Heart left ventricle (tissue), 16 donors: Measurements from ENCODE around the gene OPN4. TPM values are rescaled to one million over a fixed set of nuclear protein-coding genes. Genes with fewer than 3 reads are reported as not detected.

Experiments used
- ATAC-seq, 4 donors: fragments of 200-7000 bp; cut with Tn5 transposase; one replicate each; pipeline ENCODE4 v1.9.1; 2020 to 2022; ENCODE audit warnings: moderate library complexity in 4 of 4, mild to moderate bottlenecking in 3 of 4, moderate number of reproducible peaks in 1 of 4
- DNase-seq, 5 donors: peaks; one replicate each; pipeline ENCODE4 v3.0.0-alpha.2; 2020
- H3K27ac ChIP-seq, 12 donors: fragments of 200-600 bp; sonication (generic) in 4 of 12; one replicate each; pipeline versions ENCODE4 v1.5.0 to v1.8.0; 2016 to 2022; ENCODE audit warnings: mild to moderate bottlenecking in 2 of 12
- H3K27me3 ChIP-seq, 9 donors: fragments of 200-600 bp; sonication (generic) in 2 of 9; one replicate each; pipeline versions ENCODE4 v1.5.1 to v1.8.0; 2016 to 2022; ENCODE audit warnings: mild to moderate bottlenecking in 3 of 9
- H3K36me3 ChIP-seq, 9 donors: fragments of 200-600 bp; sonication (generic) in 2 of 9; one replicate each; pipeline versions ENCODE4 v1.5.0 to v1.8.0; 2018 to 2022; ENCODE audit warnings: mild to moderate bottlenecking in 2 of 9
- H3K4me1 ChIP-seq, 12 donors: fragments of 200-600 bp; sonication (generic) in 4 of 12; one replicate each; pipeline versions ENCODE4 v1.5.0 to v1.8.0; 2016 to 2022; ENCODE audit warnings: mild to moderate bottlenecking in 3 of 12
- H3K4me3 ChIP-seq, 12 donors: fragments of 200-600 bp; sonication (generic) in 4 of 12; one replicate each; pipeline versions ENCODE4 v1.5.0 to v1.8.0; 2017 to 2022; ENCODE audit warnings: mild to moderate bottlenecking in 9 of 12, moderate library complexity in 4 of 12
- H3K9me3 ChIP-seq, 12 donors: fragments of 200-600 bp; sonication (generic) in 4 of 12; one replicate each; pipeline versions ENCODE4 v1.5.0 to v1.8.0; 2016 to 2022; ENCODE audit warnings: mild to moderate bottlenecking in 1 of 12
- POLR2A ChIP-seq, 2 donors: fragments of 450-650 bp; IDR thresholded peaks; one replicate each; pipeline ENCODE4 v1.6.1; 2017; ENCODE audit warnings: antibody characterized with exemption in 2 of 2, mild to moderate bottlenecking in 2 of 2, moderate library complexity in 2 of 2
- WGBS, 4 donors: extraction: QIAGEN DNeasy Blood & Tissue Kit in 2 of 4; methylation state at CpG; one replicate each; pipeline versions ENCODE4 v1.1.5 to v1.1.7; 2013 to 2018; 5-methylcytosine and 5-hydroxymethylcytosine counted together
- intact Hi-C, 10 donors: fragments of 100-400 bp; cut with DNase I; formaldehyde crosslinking; loops; one replicate each; pipeline versions ENCODE4 v1.11.1 to v1.14.2; 2022
- polyA plus RNA-seq, 2 donors: library from polyadenylated mRNA; stranded (reverse); fragments of 200-250 nt; gene quantifications; one replicate each; pipeline ENCODE4 v1.2.3, GENCODE V29; 2013
- total RNA-seq, 9 donors: library from RNA; depleted of rRNA in 2 of 9; stranded (reverse); fragments of >200 nt in 2 of 9; fragmentation: NEBNext Ultra II Directional in 3 of 9; extraction: Animal tissue kit (Norgen Biotek cat#: 25700) in 3 of 9; gene quantifications; one replicate each; pipeline versions ENCODE4 v1.1.0 to v1.2.4, GENCODE V29; 2016 to 2023
- TF ChIP-seq, protein P1 (sequence below), 12 donors: fragments of 200-600 bp; sonication (generic) in 4 of 12; IDR thresholded peaks; one replicate each; pipeline versions ENCODE4 v1.5.0 to v1.8.0; 2018 to 2022; ENCODE audit warnings: antibody characterized with exemption in 12 of 12, mild to moderate bottlenecking in 5 of 12
- donor health status: ischemic (EF 13 %, LVEDD 7.1; RV severe dilation, severe dysfunction).
- donor health status: healthy with polysubstance abuse.
- donor health status: DM: no; HTN: yes; CAD: no.
- donor health status: DM: no; HTN: no; CAD: no.
- donor health status: ischemic (EF 25% LVEDD 6.9; RV normal size, moderate dysfunction).
- donor health status: ischemic (EF 25% LVEDD 5.7; RV mildly dilated, moderate dysfunction).
- donor health status: healthy.
- donor health status: DM: yes; HTN: yes; CAD: no.
- donor health status: ischemic (EF 35%, LVEDD 5.7; RV mildly dilated, moderate dysfunction).
- donor health status: nonischemic (EF 11% LVEDD 7.7; RV severe dilation, severe dysfunction).
- donor health status: DM: yes; HTN: yes; CAD: no.
- donor health status: PGD.
- donor health status: ischemic (EF 29% LVEDD 5.4; RV normal size, mild dysfunction).
- donor health status: nonischemic (EF 23%, LVEDD 6.1; RV moderate dilation, normal function).

OPN4 gene
- total and polyA plus RNA-seq, 11 donors: 0.03 to 0.28 (median 0.19) TPM; not detected in 6

DNA sequence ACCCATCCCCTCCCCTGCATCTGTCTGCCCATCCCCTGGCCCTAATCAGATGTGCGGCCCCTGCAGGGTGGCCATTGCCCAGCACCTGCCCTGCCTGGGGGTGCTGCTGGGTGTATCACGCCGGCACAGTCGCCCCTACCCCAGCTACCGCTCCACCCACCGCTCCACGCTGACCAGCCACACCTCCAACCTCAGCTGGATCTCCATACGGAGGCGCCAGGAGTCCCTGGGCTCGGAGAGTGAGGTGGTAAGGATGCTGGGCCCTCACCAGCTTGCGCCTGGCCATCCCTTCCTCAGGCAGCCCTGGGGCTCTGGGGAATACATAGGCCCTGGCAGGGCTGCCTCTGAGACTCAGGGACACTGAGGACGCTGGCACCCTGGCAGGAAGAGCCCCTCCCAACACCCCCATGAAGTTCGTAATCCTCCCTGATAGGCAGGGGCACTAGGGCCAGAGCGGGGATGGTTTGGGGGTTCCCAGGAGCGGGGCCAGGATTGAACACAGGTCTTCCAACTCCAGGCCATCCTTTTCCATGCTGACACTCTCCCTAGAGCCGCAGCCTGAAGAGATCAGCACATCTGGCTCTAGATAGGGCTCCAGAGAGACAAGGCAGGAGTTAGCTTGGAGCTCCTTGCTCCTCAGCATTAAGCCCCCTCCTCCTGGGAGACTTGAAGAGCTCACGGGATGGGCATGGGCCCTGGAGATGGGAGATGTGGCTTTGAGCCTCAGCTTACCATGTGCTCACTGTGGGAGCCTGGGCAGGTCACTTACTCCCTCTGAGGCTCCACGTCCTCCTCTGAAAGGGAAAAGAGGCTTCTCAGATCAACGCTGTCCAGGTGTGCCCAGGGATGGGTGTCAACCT is 8.1 kb downstream of the OPN4 start:
- no peaks in the 10 kb centered on the region for H3K27me3 ChIP-seq
- ATAC-seq (no peak), DNase-seq (peak in 4 of 5 donors; percentile 20 to 46 (median 26))
- H3K4me1 ChIP-seq: peaks cover 0 to 82% (median 42%) of the 10 kb centered on the region in 12 donors
- intact Hi-C loops: no loop called here
- TF ChIP-seq, protein P1, sequence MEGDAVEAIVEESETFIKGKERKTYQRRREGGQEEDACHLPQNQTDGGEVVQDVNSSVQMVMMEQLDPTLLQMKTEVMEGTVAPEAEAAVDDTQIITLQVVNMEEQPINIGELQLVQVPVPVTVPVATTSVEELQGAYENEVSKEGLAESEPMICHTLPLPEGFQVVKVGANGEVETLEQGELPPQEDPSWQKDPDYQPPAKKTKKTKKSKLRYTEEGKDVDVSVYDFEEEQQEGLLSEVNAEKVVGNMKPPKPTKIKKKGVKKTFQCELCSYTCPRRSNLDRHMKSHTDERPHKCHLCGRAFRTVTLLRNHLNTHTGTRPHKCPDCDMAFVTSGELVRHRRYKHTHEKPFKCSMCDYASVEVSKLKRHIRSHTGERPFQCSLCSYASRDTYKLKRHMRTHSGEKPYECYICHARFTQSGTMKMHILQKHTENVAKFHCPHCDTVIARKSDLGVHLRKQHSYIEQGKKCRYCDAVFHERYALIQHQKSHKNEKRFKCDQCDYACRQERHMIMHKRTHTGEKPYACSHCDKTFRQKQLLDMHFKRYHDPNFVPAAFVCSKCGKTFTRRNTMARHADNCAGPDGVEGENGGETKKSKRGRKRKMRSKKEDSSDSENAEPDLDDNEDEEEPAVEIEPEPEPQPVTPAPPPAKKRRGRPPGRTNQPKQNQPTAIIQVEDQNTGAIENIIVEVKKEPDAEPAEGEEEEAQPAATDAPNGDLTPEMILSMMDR (IDR thresholded peaks at IDR 0.05): no peak
- TF ChIP-seq POLR2A (IDR thresholded peaks at IDR 0.05): no peak
- no peaks in the 10 kb centered on the region for H3K9me3 ChIP-seq
- H3K27ac ChIP-seq: peak overlapping the region; percentile 20 to 100 (median 94)
- H3K4me3 ChIP-seq: no peak overlapping the region
- H3K36me3 ChIP-seq: no peaks in the 10 kb centered on the region
- 70 to 81% (median 75%) methylated on average over 14 to 19 of the region's 19 CpGs for WGBS, 4 donors

DNA sequence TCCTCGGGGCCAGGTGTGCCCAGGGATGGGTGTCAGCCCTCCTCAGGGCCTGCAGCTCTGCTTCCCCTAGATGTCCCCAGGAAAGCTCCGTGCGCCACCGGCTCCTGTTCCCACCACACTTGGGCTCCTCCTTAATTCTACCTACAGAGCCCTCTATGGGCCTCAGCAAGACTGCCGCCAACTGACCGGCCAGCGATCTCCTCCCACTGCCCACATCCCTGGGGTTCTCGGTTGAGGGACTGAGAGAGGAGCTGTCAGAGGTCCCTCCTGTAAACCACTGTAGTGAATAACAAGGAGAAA is 8.6 kb downstream of the OPN4 start:
- no peaks in the 10 kb centered on the region for H3K9me3 ChIP-seq
- no peaks in the 10 kb centered on the region for H3K36me3 ChIP-seq
- 65 to 78% (median 73%) methylated on average over 8 of the region's 8 CpGs; no CpG with 5 or more reads in 1 of the 4 donors for WGBS, 4 donors
- peaks cover 0 to 85% (median 42%) of the 10 kb centered on the region in 12 donors for H3K4me1 ChIP-seq
- no peak for ATAC-seq
- intact Hi-C loops: no loop called here
- peak in 4 of 5 donors; percentile 7 to 48 (median 32) for DNase-seq
- peak overlapping the region; percentile 20 to 100 (median 94) for H3K27ac ChIP-seq
- H3K4me3 ChIP-seq: no peak overlapping the region
- no peaks in the 10 kb centered on the region for H3K27me3 ChIP-seq
- TF ChIP-seq POLR2A (IDR thresholded peaks at IDR 0.05): no peak
- TF ChIP-seq, protein P1 (IDR thresholded peaks at IDR 0.05): no peak

DNA sequence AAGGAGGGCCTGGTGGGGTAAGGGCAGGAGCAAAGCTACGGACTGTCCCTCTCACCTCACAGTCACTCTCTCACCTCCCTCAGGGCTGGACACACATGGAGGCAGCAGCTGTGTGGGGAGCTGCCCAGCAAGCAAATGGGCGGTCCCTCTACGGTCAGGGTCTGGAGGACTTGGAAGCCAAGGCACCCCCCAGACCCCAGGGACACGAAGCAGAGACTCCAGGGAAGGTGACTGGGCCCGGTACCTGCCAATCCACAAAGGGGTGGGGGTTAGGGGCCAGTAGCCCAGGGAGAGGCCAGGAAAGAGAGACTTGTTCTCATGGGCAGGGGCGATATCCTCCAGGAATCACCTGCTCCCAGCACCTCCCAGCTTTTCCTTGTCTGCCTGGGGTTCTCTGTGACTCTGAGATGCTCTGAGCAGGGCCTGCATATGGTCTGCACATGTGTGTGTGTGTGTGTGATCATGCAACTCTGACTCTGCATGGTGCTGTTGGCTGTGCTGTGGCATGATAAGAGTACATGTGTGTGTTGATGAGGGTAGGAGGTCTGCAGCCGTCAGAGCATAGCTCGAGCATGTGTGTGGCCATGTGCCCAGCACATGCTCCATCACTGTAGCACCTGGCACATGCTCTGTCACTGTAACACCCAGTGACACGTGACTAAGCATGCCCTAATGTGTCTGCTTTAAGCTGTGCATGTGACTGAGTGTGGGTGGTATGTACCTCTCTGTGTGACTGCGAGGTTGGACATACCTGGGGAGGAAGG is 9.4 kb downstream of the OPN4 start:
- H3K9me3 ChIP-seq: no peaks in the 10 kb centered on the region
- H3K4me1 ChIP-seq: peaks cover 0 to 77% (median 39%) of the 10 kb centered on the region in 12 donors
- DNase-seq (peak in 4 of 5 donors; percentile 11 to 48 (median 34)), ATAC-seq (no peak)
- H3K27me3 ChIP-seq: no peaks in the 10 kb centered on the region
- peaks cover 0 to 3% (median 0%) of the 10 kb centered on the region in 9 donors for H3K36me3 ChIP-seq
- WGBS, 4 donors: 68 to 76% (median 72%) methylated on average over 8 to 10 of the region's 10 CpGs
- intact Hi-C loops: no loop called here
- no peak overlapping the region for H3K4me3 ChIP-seq
- H3K27ac ChIP-seq: peak overlapping the region; percentile 38 to 100 (median 96)
- TF ChIP-seq POLR2A (IDR thresholded peaks at IDR 0.05): no peak
- TF ChIP-seq, protein P1 (IDR thresholded peaks at IDR 0.05): no peak
